Measurements from ENCODE around the gene KRT7. TPM values are rescaled to one million over a fixed set of nuclear protein-coding genes. Genes with fewer than 3 reads are reported as not detected.

KRT7 gene
- total RNA-seq, 4 donors from 2014 or later: 2.4 to 4.0 (median 3.7) TPM

DNA sequence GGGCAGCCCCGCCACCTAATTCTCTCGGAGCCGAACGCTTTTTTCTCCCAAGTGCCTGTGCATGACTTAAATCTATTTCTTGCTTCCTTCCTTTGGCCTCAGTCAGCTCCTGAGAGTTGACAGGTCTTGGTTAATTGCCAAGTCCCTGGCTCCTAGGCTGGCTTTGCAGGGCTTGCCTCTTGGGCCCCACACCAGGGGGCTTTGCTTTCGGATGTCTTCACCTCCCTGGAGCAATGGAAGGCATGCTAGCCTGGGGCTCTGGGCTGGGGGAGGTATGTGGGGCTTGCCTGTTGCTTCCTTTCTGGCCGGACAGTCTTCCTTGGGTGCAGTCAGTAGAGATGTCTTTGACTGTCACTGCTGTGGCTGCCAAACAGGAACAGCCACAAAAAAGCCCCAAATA, 39.1 kb upstream of the KRT7 start:
- TF ChIP-seq, protein P1, sequence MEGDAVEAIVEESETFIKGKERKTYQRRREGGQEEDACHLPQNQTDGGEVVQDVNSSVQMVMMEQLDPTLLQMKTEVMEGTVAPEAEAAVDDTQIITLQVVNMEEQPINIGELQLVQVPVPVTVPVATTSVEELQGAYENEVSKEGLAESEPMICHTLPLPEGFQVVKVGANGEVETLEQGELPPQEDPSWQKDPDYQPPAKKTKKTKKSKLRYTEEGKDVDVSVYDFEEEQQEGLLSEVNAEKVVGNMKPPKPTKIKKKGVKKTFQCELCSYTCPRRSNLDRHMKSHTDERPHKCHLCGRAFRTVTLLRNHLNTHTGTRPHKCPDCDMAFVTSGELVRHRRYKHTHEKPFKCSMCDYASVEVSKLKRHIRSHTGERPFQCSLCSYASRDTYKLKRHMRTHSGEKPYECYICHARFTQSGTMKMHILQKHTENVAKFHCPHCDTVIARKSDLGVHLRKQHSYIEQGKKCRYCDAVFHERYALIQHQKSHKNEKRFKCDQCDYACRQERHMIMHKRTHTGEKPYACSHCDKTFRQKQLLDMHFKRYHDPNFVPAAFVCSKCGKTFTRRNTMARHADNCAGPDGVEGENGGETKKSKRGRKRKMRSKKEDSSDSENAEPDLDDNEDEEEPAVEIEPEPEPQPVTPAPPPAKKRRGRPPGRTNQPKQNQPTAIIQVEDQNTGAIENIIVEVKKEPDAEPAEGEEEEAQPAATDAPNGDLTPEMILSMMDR (IDR thresholded peaks at IDR 0.05; ENCODE audit: low read depth): no peak

GRCh38 chr12:52195065-52195730, 37.8 kb upstream of the KRT7 start:
- TF ChIP-seq, protein P1 (IDR thresholded peaks at IDR 0.05; ENCODE audit: low read depth): no peak

- TF ChIP-seq, protein P1 (IDR thresholded peaks at IDR 0.05; ENCODE audit: low read depth): no peak
These were observed 35.4 kb upstream of the KRT7 start for GRCh38 chr12:52197371-52198231.

DNA sequence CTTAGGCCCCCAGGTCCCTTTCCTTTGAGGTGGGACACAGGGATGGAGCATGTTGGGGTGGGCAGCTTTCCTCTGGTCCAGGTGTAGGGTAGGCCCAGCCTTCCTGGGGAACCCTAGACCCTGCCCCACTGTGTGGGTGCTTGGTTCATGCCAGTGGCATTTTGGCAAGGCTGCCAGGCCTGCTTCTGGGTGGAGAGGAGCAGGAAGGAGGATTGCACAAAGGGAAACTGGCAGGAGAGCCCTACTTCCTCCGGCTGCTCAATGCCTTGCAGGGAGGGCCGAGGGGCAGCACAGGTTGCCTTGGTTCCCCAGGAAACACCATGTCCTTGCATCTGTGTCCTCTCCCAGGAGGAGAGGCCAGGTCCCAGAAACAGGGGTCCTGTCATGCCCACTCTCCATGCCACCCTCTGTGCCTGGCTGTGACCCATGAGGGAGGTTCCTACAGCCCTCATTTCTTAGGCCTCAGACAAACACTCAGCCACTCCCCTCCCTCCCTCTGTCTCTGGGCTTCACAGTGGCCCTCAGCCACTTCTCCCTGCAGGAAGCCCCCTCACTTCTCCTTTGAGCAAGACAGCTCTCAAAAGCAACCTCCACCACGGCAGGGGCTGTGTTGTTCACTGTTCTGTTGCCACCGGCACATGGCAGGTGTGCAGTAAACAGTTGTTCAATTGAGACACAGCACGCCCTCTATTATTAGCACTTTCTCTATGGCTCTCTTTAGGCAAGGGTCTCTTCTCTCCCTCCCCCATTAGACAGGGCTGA, 34.4 kb upstream of the KRT7 start:
- TF ChIP-seq, protein P1 (IDR thresholded peaks at IDR 0.05; ENCODE audit: low read depth): no peak

- TF ChIP-seq, protein P1 (IDR thresholded peaks at IDR 0.05; ENCODE audit: low read depth): no peak
These were observed 33.6 kb upstream of the KRT7 start for GRCh38 chr12:52199294-52199919.

DNA sequence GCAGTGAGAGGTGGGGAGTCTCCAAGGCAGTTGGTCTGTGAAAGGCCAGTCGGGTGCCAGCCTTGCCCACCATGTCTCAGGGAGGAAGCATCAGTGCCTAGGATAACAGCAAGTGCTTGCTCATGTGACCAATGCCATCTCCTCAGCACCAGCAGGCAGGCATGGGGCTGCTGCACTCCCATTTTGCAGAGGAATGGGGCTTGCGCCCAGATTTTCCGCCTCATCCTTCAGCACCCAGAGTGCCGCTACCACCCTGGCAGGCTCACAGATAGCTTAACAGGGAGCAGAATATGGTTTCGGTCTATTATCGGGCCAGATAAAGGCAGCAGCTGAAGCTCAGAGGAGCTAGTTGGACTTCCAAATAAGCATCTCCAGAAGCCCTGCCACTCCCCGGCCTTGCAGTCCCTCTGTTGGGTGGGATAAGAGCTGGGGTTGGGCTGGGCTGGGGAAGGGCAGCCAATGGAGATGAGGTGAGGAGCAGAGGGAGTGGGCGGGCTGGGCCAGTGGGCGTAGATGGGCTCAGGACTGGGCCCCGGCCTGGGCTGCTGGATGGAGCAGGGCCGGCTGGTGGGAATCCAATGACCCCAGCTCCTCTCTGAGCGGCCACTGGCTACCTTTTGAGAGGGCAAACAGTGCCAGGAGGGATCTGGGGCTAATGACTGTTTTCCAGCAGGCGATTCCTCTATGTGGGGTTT, 32.8 kb upstream of the KRT7 start:
- TF ChIP-seq, protein P1 (IDR thresholded peaks at IDR 0.05; ENCODE audit: low read depth): no peak

Measured in subcutaneous adipose tissue (tissue), 4 donors.